GM12875 (cell line): Measurements from ENCODE around the gene KRCC1.
"Not testable (repeated sequence)": the region's sequence is repeated elsewhere in the genome, so short reads cannot be mapped to it uniquely, and the experiment has no call there.

Experiments used
- H3K4me3 ChIP-seq: one replicate; pipeline ENCODE4 v1.5.1; 2011; ENCODE audit warnings: low read depth, low read length, control low read depth
- TF ChIP-seq, protein P1 (sequence below): IDR thresholded peaks from 2 replicates; pipeline ENCODE4 v1.5.1; 2011; ENCODE audit warnings: low read depth, mild to moderate bottlenecking, control low read depth, inconsistent platforms, low read length, moderate library complexity, borderline replicate concordance; ENCODE audit not compliant: insufficient read depth

The KRCC1 gene

DNA sequence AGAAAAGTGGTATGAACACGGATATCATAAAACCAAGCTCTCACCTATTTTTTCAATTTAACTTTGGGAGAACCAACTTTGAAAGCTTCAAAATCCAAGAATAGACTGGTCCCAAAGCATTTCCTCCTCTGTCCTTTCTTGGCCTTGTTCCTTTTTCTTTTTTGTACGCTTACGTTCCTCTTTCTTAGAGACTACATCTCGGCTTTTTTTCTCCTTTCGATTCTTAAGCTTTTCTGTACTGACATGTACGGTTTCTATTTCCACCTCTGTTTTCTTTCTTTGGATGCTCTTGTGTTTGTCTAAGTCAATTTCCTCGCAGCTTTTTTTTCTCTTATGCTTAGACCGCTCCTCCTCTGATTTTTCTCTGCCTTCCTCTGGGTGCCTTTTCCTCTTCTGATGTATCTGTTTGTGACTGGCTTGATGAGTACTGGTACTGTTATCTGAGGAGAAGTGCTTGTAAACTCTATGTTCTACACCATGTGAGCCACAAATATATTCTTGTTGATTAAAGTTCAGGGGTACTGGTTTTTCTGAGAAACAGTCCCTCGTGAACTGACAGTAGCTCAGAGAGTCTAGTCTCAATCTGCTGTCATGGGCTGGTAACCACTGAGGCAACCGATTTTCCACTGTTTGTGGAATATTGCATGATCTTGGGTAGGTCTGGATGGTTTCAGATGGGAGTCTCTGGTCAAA, 27.7 kb downstream of the KRCC1 start:
- H3K4me3 ChIP-seq, result no peak overlapping the region
- TF ChIP-seq, protein P1, sequence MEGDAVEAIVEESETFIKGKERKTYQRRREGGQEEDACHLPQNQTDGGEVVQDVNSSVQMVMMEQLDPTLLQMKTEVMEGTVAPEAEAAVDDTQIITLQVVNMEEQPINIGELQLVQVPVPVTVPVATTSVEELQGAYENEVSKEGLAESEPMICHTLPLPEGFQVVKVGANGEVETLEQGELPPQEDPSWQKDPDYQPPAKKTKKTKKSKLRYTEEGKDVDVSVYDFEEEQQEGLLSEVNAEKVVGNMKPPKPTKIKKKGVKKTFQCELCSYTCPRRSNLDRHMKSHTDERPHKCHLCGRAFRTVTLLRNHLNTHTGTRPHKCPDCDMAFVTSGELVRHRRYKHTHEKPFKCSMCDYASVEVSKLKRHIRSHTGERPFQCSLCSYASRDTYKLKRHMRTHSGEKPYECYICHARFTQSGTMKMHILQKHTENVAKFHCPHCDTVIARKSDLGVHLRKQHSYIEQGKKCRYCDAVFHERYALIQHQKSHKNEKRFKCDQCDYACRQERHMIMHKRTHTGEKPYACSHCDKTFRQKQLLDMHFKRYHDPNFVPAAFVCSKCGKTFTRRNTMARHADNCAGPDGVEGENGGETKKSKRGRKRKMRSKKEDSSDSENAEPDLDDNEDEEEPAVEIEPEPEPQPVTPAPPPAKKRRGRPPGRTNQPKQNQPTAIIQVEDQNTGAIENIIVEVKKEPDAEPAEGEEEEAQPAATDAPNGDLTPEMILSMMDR, result no peak

DNA sequence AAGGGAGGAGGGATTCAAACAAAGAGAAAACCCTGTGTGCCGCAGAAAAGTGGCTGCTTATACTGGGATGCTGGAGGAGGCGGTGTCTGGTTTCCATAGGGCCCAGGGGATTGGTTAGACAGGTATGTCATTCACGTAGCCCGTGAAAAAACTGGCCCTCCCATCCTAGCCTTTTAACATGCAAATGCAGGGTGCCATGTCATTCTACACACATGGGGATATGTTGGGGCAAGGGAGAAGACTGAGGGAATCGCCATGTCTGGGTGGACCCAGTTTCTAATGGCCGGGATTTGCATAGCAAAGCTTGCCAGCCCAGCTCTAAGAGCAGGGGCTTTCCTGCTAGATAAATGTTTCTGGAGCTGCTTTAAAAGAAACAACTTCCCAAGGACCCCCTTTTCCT, 31.1 kb downstream of the KRCC1 start:
- no peak overlapping the region for H3K4me3 ChIP-seq

DNA sequence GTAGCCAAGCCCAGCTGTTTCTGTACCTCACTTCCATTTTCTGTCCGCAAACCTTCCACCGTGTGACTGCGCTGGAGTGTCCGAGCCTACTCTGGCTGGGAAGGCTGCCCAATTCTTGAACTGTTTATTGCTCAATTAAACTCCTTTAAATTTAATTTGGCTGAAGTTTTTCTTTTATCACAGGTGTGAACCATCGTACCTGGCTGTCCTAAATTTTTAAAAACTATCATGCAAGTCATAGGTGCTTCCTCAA, 33.0 kb downstream of the KRCC1 start:
- no peak overlapping the region for H3K4me3 ChIP-seq
- TF ChIP-seq, protein P1, result no peak

More for the DNA sequence above, 31.1 kb downstream of the KRCC1 start:
- TF ChIP-seq, protein P1, result no peak

DNA sequence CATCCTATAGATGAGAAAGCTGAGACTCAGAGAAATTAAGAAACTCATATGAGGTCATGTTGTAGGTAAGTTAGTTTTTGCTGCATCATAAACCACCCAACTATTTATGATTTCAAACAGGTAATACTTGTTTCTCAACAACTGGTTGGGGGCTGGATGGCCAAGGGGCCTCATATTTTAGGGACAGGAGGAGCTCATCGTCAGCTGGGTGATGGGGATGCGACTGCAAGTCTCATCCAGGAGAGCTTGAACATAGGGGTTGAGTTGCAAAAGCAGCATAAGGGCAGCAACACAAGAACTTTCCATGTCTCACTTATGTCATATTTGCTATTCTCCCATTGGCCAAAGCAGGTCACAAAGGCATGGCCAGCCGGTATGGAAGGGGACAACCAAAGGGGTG, 35.6 kb downstream of the KRCC1 start:
- no peak overlapping the region for H3K4me3 ChIP-seq
- TF ChIP-seq, protein P1, result no peak

DNA sequence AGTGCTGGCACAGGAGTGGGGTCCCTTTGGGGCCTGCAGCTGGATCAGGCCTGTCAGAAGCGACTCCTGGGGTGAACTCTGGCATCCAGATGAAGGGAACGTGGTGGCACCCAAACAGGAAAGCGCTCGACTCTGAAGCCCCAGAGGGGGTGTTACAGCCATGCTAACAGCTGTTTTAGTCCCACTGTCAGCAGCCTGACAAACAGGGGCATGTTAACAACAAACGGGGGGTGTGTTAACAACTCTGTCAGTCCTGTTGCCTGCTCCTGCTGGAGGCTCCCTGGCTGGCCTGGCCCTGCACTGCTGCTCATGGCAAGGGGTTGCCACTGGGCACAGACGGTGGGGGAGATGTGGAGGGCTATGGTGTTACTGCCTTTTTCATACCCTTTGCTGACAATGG, 36.7 kb downstream of the KRCC1 start:
- H3K4me3 ChIP-seq, result no peak overlapping the region
- TF ChIP-seq, protein P1, result no peak

DNA sequence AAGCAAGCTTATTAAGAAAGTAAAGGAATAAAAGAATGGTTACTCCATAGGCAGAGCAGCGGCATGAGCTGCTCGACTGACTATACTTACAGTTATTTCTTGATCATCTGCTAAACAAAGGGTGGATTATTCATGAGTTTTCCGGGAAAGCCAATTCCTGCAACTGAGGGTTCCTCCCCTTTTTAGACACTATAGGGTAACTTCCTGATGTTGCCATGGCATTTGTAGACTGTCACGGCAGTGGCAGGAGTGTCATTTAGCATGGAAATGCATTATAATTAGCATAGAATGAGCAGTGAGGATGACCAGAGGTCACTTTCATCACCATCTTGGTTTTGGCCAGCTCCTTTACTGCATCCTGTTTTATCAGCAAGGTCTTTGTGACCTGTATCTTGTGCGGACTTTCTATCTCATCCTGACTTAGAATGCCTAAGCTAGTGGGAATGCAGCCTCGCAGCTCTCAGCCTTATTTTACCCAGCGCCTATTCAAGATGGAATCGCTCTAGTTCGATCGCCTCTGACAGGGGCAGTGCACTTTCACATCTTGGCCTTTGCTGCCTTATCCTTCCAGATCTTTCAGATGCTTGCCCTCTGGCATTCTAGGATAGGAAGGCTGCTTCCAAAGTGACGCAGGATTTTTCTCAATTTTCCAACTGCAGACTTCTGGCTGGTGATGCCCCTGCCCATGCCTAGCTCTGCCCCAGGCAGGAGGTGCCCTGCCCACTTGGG, 37.3 kb downstream of the KRCC1 start:
- H3K4me3 ChIP-seq, result not testable (repeated sequence)

DNA sequence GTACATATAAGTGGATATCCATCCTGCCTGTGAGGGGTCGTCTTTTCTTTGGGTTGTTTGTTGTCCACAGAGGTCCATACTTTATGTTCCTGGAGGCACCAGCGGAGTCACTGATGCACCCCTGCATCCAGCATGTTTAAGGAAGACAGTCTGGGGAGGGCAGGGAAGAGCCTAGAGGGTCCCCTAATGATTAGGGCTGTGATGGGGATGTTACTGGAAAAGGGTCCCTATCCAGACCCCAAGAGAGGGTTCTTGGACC, 37.9 kb downstream of the KRCC1 start:
- H3K4me3 ChIP-seq, result not testable (repeated sequence)

DNA sequence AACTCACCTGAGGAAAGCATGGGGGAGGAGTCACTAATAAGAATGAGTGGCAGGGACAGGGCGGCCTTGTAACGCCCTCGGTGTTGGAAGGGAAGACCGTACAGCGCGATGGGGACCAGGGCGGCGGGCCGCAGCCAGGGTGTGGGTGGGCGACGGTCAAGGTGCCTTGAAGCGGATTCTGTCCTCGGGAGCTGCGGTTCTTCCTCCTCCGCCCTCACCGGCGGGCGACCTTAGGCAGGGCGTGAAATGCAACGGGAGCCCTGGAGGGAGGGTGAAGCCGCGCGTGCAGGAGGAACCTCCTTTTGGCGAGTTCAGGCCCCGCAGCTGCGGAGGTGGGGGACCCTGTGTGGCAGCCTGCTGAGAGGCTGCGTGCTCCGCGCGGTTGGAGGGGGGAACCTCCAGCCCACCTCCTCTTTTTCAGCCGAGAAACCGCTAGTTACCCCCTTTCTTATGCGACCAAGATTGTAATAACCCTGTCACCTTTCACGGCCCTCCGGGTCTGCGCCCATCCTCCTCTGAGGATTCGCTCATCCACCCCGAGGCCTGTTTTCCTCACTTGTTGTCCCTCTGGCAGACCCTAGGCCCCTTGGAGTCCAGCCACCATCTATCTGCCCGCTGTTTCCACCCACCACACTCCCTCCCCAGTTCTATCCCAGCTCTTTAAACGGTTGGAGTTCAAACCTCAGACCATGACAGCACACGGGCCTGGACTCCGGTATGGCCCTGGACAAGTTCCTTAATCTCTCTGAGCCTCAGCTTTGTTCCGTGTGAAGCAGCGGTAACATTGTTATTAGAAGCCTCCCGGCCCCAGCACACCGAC, 38.4 kb downstream of the KRCC1 start:
- H3K4me3 ChIP-seq, result peak overlapping the region; percentile 47

More for the DNA sequence above, 38.4 kb downstream of the KRCC1 start:
- TF ChIP-seq, protein P1, result no peak
